GM23248 (cell line): ENCODE data around the gene CCND1. TPM values are rescaled to one million over a fixed set of nuclear protein-coding genes. Genes with fewer than 3 reads are reported as not detected.

ENCODE experiments used
- DNase-seq: peaks from one replicate; pipeline ENCODE4 v3.0.0-alpha.2; 2015
- H2AFZ ChIP-seq: fragments of 200-600 bp; sonication (generic); 2 replicates; pipeline ENCODE4 v1.6.1; 2016; ENCODE audit warnings: antibody characterized with exemption
- H3F3A ChIP-seq: fragments of 200-600 bp; sonication (generic); 2 replicates; pipeline ENCODE4 v1.6.1; 2016; ENCODE audit warnings: mild to moderate bottlenecking, antibody characterized with exemption, mixed run types; ENCODE audit not compliant: insufficient read depth
- H3K27ac ChIP-seq: fragments of 200-600 bp; sonication (generic); 2 replicates; pipeline ENCODE4 v1.5.1; 2016; ENCODE audit warnings: mild to moderate bottlenecking
- H3K27me3 ChIP-seq: fragments of 200-600 bp; sonication (generic); replicated peaks from 2 replicates; pipeline ENCODE4 v1.6.1; 2016; ENCODE audit warnings: mild to moderate bottlenecking; ENCODE audit not compliant: insufficient read depth
- H3K36me3 ChIP-seq: fragments of 200-600 bp; sonication (generic); 2 replicates; pipeline ENCODE4 v1.6.1; 2016; ENCODE audit warnings: low read depth, mild to moderate bottlenecking
- H3K4me1 ChIP-seq: fragments of 200-600 bp; sonication (generic); 2 replicates; pipeline ENCODE4 v1.6.1; 2016; ENCODE audit warnings: mild to moderate bottlenecking; ENCODE audit not compliant: insufficient read depth
- H3K4me2 ChIP-seq: fragments of 200-600 bp; sonication (generic); one replicate; pipeline ENCODE4 v1.6.1; 2016; ENCODE audit warnings: mild to moderate bottlenecking; ENCODE audit not compliant: unreplicated experiment
- H3K4me3 ChIP-seq: fragments of 200-600 bp; sonication (generic); 2 replicates; pipeline ENCODE4 v1.5.1; 2016; ENCODE audit warnings: mild to moderate bottlenecking
- H3K79me2 ChIP-seq: fragments of 200-600 bp; sonication (generic); 2 replicates; pipeline ENCODE4 v1.6.1; 2016; ENCODE audit warnings: mild to moderate bottlenecking; ENCODE audit not compliant: insufficient read depth
- H3K9ac ChIP-seq: fragments of 200-600 bp; sonication (generic); 2 replicates; pipeline ENCODE4 v1.6.1; 2016; ENCODE audit warnings: mild to moderate bottlenecking
- H3K9me2 ChIP-seq: fragments of 200-600 bp; sonication (generic); 2 replicates; pipeline ENCODE4 v1.6.1; 2016; ENCODE audit warnings: mixed run types, mild to moderate bottlenecking, moderate library complexity; ENCODE audit not compliant: insufficient read depth
- H3K9me3 ChIP-seq: fragments of 200-600 bp; sonication (generic); one replicate; pipeline ENCODE4 v1.6.1; 2017; ENCODE audit warnings: low read depth
- H4K20me1 ChIP-seq: fragments of 200-600 bp; sonication (generic); 2 replicates; pipeline ENCODE4 v1.6.0; 2016; ENCODE audit not compliant: insufficient read depth
- EZH2 ChIP-seq: fragments of 200-600 bp; sonication (generic); IDR thresholded peaks from 2 replicates; pipeline ENCODE4 v1.6.1; 2018; ENCODE audit warnings: antibody characterized with exemption, mild to moderate bottlenecking; ENCODE audit not compliant: insufficient read depth, poor library complexity, severe bottlenecking
- EZH2phosphoT487 ChIP-seq: fragments of 200-600 bp; sonication (generic); IDR thresholded peaks from 2 replicates; pipeline ENCODE4 v1.6.1; 2018; ENCODE audit warnings: antibody characterized with exemption, moderate library complexity, mild to moderate bottlenecking, low read depth; ENCODE audit not compliant: insufficient read depth
- WGBS, 2 experiments: methylation state at CpG; one replicate each; pipeline ENCODE4 v1.1.6; 2015 to 2017; ENCODE audit warnings: low lambda C conversion rate in 2 of 2, low coverage in 1 of 2; ENCODE audit errors: missing lambda C conversion rate in 2 of 2; 5-methylcytosine and 5-hydroxymethylcytosine counted together
- in situ Hi-C: fragments of 300-500 bp; cut with MboI; formaldehyde crosslinking; loops from 2 replicates; pipeline ENCODE4 v1.15.0; 2020
- polyA plus RNA-seq: library from polyadenylated mRNA; unstranded; fragments of >200 nt; fragmentation: Nextera tagmentation; extraction: Ambion mirVana; gene quantifications from 2 replicates; pipeline ENCODE4 v1.2.1, GENCODE V29; 2016
- total RNA-seq: library from RNA; depleted of rRNA; stranded (reverse); fragments of >200 nt; shearing (Covaris generic); gene quantifications from 2 replicates; pipeline ENCODE4 v1.2.3, GENCODE V29; 2014

CCND1 gene
- total and polyA plus RNA-seq, 2 experiments from 2014 or later: 695 to 1,097 TPM

GRCh38 chr11:69601011-69601975, 39.7 kb upstream of the CCND1 start:
- Histone ChIP-seq H3K27ac (no peak overlapping the region), H3K4me3 (no peak overlapping the region), H3K9ac (no peak overlapping the region), H3K36me3 (no peaks in the 10 kb centered on the region), H3K4me2 (no peak overlapping the region), H2AFZ (no peak overlapping the region), H3K4me1 (0 out of 2 replicates have a peak, but pooled peaks cover 4% of the 10 kb centered on the region), H3F3A (no peaks in the 10 kb centered on the region), H3K27me3 (no peaks in the 10 kb centered on the region), H3K79me2 (no peaks in the 10 kb centered on the region), H4K20me1 (no peaks in the 10 kb centered on the region), H3K9me3 (no peaks in the 10 kb centered on the region), H3K9me2 (no peaks in the 10 kb centered on the region)
- no peak for DNase-seq
- 94% methylated on average over 12 of the region's 12 CpGs for WGBS, 2 experiments
- in situ Hi-C loops: no loop called here
- TF ChIP-seq EZH2phosphoT487 (no peak), EZH2 (no peak)

- Histone ChIP-seq H3K4me3 (no peak overlapping the region), H3K9ac (no peak overlapping the region), H3K9me2 (no peaks in the 10 kb centered on the region), H4K20me1 (no peaks in the 10 kb centered on the region), H3F3A (no peaks in the 10 kb centered on the region), H2AFZ (no peak overlapping the region), H3K27me3 (no peaks in the 10 kb centered on the region), H3K9me3 (no peaks in the 10 kb centered on the region), H3K27ac (no peak overlapping the region), H3K36me3 (no peaks in the 10 kb centered on the region), H3K4me2 (no peak overlapping the region), H3K79me2 (no peaks in the 10 kb centered on the region), H3K4me1 (0 out of 2 replicates have a peak, but pooled peaks cover 4% of the 10 kb centered on the region)
- TF ChIP-seq EZH2phosphoT487: no peak
- no peak for TF ChIP-seq EZH2
- no peak for DNase-seq
- in situ Hi-C loops: no loop called here
- WGBS, 2 experiments: 51 to 53% methylated on average over 16 of the region's 16 CpGs
Observed at GRCh38 chr11:69603111-69603836, 37.7 kb upstream of the CCND1 start.

GRCh38 chr11:69604055-69604454, 36.9 kb upstream of the CCND1 start:
- H3K79me2 ChIP-seq: no peaks in the 10 kb centered on the region
- H3K9me3 ChIP-seq: no peaks in the 10 kb centered on the region
- no peaks in the 10 kb centered on the region for H3K36me3 ChIP-seq
- H3K9ac ChIP-seq: no peak overlapping the region
- H3K27ac ChIP-seq: no peak overlapping the region
- no peaks in the 10 kb centered on the region for H3F3A ChIP-seq
- 0 out of 2 replicates have a peak, but pooled peaks cover 4% of the 10 kb centered on the region for H3K4me1 ChIP-seq
- H3K4me2 ChIP-seq: no peak overlapping the region
- TF ChIP-seq EZH2phosphoT487: no peak
- no peak for TF ChIP-seq EZH2
- no peaks in the 10 kb centered on the region for H3K9me2 ChIP-seq
- DNase-seq: no peak
- in situ Hi-C loops: no loop called here
- no peaks in the 10 kb centered on the region for H4K20me1 ChIP-seq
- no peak overlapping the region for H3K4me3 ChIP-seq
- H2AFZ ChIP-seq: no peak overlapping the region
- 85 to 88% methylated on average over 7 of the region's 7 CpGs for WGBS, 2 experiments
- H3K27me3 ChIP-seq: no peaks in the 10 kb centered on the region

DNA sequence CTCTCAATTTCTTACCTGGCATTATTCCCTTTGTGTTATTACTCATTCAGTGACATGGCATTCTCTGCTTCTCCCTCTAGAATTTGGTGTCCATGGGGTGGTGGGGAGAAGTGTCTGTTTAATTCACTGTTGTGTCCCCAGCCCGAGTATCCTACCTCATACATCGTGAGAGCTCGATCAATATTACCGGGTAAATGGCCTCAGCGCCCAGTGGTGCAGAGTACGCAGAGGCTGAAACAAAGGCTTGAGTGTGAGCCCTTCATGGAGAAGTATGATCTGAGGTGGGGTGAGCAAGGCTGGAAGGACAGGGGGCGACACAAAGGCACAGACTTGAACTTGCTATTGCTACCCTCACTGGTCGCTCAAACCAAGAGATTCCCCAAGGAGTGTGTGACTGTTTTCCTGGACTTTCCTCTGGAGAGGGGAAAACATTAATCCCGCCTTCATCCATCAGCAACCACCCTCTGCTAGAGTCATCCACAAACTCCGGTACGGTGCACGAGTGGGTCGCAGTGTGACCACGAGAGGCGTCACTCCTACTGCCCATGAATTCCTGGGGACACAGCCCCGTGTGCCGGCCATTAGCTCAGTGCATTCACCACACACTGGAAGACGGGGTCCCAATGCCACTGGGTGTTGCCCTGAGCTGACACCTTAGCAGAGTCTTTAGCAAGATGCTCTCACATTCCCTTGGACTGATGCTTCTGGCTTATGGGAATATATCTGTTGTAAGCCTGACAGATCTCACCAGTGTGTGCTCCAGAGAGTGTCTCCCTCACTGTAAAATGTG, 35.0 kb upstream of the CCND1 start:
- WGBS, 2 experiments: 89 to 90% methylated on average over 18 of the region's 18 CpGs

More for the DNA sequence above, 35.0 kb upstream of the CCND1 start:
- no peak for DNase-seq
- Histone ChIP-seq H4K20me1 (no peaks in the 10 kb centered on the region), H3K9ac (no peak overlapping the region), H2AFZ (no peak overlapping the region), H3K27ac (no peak overlapping the region), H3K4me3 (no peak overlapping the region), H3K36me3 (no peaks in the 10 kb centered on the region), H3K79me2 (no peaks in the 10 kb centered on the region), H3K9me3 (no peaks in the 10 kb centered on the region), H3K27me3 (no peaks in the 10 kb centered on the region), H3K4me1 (no peaks in the 10 kb centered on the region), H3K9me2 (no peaks in the 10 kb centered on the region), H3F3A (no peaks in the 10 kb centered on the region), H3K4me2 (no peak overlapping the region)
- in situ Hi-C loops: no loop called here
- no peak for TF ChIP-seq EZH2
- TF ChIP-seq EZH2phosphoT487: no peak
